K562 (cell line): ENCODE measurements around the gene ASPG. TPM values are rescaled to one million over a fixed set of nuclear protein-coding genes. Genes with fewer than 3 reads are reported as not detected.

Experiments used
- ZNF24 ChIP-seq: fragments of 450-650 bp; IDR thresholded peaks from 2 replicates; pipeline ENCODE4 v1.6.1; 2016
- polyA plus RNA-seq, 8 experiments: library from polyadenylated mRNA; depleted of rRNA in 4 of 8; stranded (reverse) in 5 of 8; unstranded in 3 of 8; fragments of >200 nt; fragmentation: Nextera tagmentation in 2 of 8; fragmentation: Illumina TruSeq in 1 of 8; extraction: Ambion mirVana in 2 of 8; extraction: Trizol in 1 of 8; gene quantifications; 2 replicates each; pipeline versions ENCODE4 v1.2.1 to v1.2.3, GENCODE V29; 2011 to 2014; ENCODE audit warnings: inconsistent platforms in 1 of 8, missing spikeins in 1 of 8
- total RNA-seq, 7 experiments: library from RNA; depleted of rRNA in 6 of 7; stranded (reverse); fragments of >200 nt in 6 of 7; fragmentation: Illumina TruSeq in 2 of 7; extraction: Trizol in 2 of 7; gene quantifications; 2 replicates each; pipeline versions ENCODE4 v1.2.1 to v1.2.3, GENCODE V29; 2011 to 2021; ENCODE audit warnings: low replicate concordance in 1 of 7
- TF ChIP-seq, protein P1 (sequence below): fragments of 450-650 bp; IDR thresholded peaks from 2 replicates; pipeline ENCODE4 v1.6.1; 2016; ENCODE audit warnings: low read depth

ASPG gene
- total and polyA plus RNA-seq, 9 of the 15 experiments (the other 6 are each of a cell fraction or from before 2014, with no cell fraction given) = 0.18 TPM; not detected in 8

DNA sequence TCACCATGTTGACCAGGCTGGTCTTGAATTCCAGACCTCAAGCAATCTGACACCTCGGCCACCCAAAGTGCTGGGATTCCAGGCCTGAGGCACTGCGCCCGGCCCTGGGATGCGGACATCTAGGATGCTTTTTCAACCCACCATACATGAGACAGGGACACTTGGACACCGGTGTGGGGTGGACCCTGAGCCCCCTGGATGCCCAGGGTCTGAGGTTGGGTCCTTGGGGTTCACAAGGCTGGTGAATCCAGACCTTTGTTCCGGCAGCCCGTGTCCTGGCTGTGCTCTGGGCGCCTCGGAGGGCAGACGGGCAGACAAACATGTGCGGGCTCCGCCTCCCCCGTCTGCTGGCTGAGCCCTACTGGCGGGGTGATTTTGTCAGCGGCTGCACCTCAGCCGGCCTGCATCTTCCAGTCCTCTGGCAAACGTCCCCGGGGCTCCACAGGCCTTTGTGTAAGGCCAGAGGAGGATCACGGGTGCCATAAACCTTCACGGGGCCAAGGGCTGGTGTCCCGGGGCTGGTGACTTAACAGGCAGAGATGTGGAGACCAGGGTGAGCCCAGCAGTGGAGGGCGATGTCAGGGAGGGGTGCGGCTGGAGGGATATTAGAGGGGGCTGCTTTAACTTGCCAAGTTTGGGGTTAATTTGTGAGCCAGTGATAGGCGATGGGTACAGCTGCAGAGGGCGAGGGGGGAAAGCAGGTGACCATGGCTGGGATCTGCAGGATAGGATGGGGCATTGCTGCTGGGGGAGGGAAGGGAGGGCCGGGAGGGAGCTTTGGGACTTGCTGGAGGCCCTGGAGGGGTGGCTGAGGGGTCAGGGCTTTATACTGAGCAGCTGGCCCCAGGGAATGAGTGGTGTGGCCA, 5.8 kb downstream of the ASPG start (continued):
- TF ChIP-seq, protein P1, sequence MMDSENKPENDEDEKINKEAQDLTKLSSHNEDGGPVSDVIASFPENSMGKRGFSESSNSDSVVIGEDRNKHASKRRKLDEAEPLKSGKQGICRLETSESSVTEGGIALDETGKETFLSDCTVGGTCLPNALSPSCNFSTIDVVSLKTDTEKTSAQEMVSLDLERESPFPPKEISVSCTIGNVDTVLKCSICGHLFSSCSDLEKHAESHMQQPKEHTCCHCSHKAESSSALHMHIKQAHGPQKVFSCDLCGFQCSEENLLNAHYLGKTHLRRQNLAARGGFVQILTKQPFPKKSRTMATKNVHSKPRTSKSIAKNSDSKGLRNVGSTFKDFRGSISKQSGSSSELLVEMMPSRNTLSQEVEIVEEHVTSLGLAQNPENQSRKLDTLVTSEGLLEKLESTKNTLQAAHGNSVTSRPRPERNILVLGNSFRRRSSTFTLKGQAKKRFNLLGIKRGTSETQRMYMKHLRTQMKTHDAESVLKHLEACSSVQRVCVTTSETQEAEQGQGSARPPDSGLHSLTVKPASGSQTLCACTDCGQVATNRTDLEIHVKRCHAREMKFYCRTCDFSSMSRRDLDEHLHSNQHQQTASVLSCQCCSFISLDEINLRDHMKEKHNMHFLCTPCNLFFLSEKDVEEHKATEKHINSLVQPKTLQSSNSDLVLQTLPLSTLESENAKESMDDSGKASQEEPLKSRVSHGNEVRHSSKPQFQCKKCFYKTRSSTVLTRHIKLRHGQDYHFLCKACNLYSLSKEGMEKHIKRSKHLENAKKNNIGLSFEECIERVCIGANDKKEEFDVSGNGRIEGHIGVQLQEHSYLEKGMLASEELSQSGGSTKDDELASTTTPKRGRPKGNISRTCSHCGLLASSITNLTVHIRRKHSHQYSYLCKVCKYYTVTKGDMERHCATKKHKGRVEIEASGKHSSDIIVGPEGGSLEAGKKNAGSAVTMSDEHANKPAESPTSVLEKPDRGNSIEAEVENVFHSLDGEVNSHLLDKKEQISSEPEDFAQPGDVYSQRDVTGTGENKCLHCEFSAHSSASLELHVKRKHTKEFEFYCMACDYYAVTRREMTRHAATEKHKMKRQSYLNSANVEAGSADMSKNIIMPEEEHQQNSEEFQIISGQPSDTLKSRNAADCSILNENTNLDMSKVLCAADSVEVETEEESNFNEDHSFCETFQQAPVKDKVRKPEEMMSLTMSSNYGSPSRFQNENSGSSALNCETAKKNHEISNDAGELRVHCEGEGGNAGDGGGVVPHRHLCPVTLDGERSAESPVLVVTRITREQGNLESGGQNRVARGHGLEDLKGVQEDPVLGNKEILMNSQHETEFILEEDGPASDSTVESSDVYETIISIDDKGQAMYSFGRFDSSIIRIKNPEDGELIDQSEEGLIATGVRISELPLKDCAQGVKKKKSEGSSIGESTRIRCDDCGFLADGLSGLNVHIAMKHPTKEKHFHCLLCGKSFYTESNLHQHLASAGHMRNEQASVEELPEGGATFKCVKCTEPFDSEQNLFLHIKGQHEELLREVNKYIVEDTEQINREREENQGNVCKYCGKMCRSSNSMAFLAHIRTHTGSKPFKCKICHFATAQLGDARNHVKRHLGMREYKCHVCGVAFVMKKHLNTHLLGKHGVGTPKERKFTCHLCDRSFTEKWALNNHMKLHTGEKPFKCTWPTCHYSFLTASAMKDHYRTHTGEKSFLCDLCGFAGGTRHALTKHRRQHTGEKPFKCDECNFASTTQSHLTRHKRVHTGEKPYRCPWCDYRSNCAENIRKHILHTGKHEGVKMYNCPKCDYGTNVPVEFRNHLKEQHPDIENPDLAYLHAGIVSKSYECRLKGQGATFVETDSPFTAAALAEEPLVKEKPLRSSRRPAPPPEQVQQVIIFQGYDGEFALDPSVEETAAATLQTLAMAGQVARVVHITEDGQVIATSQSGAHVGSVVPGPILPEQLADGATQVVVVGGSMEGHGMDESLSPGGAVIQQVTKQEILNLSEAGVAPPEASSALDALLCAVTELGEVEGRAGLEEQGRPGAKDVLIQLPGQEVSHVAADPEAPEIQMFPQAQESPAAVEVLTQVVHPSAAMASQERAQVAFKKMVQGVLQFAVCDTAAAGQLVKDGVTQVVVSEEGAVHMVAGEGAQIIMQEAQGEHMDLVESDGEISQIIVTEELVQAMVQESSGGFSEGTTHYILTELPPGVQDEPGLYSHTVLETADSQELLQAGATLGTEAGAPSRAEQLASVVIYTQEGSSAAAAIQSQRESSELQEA = no peak
- no peak for TF ChIP-seq ZNF24
- TF ChIP-seq, all 486 proteins: peak for 0
